ENCODE data around the gene ASH1L.
"Not testable (repeated sequence)": the region's sequence is repeated elsewhere in the genome, so short reads cannot be mapped to it uniquely, and the experiment has no call there.

The ASH1L gene

DNA sequence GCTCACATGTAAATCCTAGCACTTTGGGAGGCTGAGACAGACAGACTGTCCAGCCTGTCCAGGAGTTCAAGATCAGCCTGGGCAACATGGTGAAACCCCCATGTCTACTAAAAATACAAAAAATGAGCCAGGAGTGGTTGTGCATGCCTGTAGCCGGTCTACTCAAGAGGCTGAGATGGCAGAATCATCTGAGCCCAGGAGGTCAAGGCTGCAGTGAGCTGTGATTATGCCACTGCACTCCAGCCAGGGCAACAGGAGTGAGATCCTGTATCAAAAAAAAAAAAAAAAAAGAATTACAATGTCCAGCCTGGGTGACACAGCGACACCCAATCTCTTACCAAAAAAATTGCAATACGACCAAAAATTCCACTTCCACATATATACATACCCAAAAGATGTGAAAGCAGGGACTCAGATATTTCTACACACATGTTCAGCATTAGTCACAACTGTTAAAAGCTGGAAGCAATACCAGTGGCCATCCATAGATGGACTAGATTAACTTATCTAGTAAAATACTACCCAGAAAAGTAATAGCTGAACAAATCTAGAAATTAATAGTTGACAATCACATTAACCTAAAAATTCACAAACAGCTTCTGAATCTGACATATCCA lies 49.2 kb downstream of the ASH1L start:
- Histone ChIP-seq H3K9me3 (ENCODE audit: control insufficient read depth, insufficient read depth, low read depth, low read length) (no peaks in the 10 kb centered on the region), H3K27ac (ENCODE audit: extremely low read depth, low read depth, low read length) (no peak overlapping the region), H3K4me3 (ENCODE audit: low read depth, low read length) (no peak overlapping the region), H3K4me1 (ENCODE audit: control insufficient read depth, insufficient read depth, low read length) (no peaks in the 10 kb centered on the region), H3K36me3 (ENCODE audit: control insufficient read depth in 2 of 2, insufficient read depth in 1 of 2, low read length in 2 of 2) (peaks cover 4 to 15% of the 10 kb centered on the region in 2 experiments; a peak in 2 of 3 replicates)
- ChIA-PET POLR2A (interaction anchor here (0.6 kb wide), 1 partner anchor 49 kb away, joined by 3 read pairs; no protein-coding TSS in a partner anchor), CTCF (interaction anchor here (0.6 to 0.9 kb wide), 5 partner anchors 9 to 385 kb away, joined by 3 to 4 read pairs (median 3); partner anchors contain the start of gene KRTCAP2)
- TF ChIP-seq IKZF3 (tag by site-specific recombination; IDR thresholded peaks at IDR 0.05) (no peak), GLIS1 (tag by site-specific recombination; IDR thresholded peaks at IDR 0.05) (no peak), ZBTB8A (tag by site-specific recombination; IDR thresholded peaks at IDR 0.05) (no peak), ZEB2 (tag by site-specific recombination; IDR thresholded peaks at IDR 0.05) (no peak), ZNF175 (tag by site-specific recombination; IDR thresholded peaks at IDR 0.05) (no peak), WT1 (tag by site-specific recombination; IDR thresholded peaks at IDR 0.05) (no peak), REPIN1 (tag by site-specific recombination; IDR thresholded peaks at IDR 0.05; ENCODE audit: low read depth) (no peak), ZNF792 (tag by site-specific recombination; IDR thresholded peaks at IDR 0.05) (no peak), ZNF48 (tag by site-specific recombination; IDR thresholded peaks at IDR 0.05) (no peak), ZNF274 (IDR thresholded peaks at IDR 0.05; ENCODE audit: low read length) (no peak), ZNF274 (tag by site-specific recombination; IDR thresholded peaks at IDR 0.05; ENCODE audit: borderline replicate concordance) (no peak), ZNF19 (tag by site-specific recombination; IDR thresholded peaks at IDR 0.05; ENCODE audit: low read depth) (no peak)

DNA sequence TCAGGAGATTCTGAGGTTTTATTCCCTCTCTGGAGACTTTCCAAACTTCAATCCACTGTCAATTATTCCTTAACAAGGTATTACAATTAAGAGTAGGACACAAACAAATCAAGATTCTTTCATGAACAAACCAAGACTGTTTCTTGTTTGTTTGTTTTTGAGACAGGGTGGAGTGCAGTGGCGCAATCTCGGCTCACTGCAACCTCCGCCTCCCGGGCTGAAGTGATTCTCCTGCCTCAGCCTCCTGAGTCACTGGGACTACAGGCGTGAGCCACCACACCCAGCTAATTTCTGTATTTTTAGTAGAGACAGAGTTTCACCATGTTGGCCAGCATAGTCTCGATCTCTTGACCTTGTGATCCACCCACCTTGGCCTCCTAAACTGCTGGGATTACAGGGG lies 51.2 kb downstream of the ASH1L start:
- H3K9me3 ChIP-seq (ENCODE audit: control insufficient read depth, insufficient read depth, low read depth, low read length); POLR2A ChIA-PET; H3K4me3 ChIP-seq (ENCODE audit: low read depth, low read length); CTCF ChIA-PET; H3K27ac ChIP-seq (ENCODE audit: extremely low read depth, low read depth, low read length); H3K4me1 ChIP-seq (ENCODE audit: control insufficient read depth, insufficient read depth, low read length): not testable (repeated sequence)
- TF ChIP-seq KLF1 (tag by site-specific recombination; IDR thresholded peaks at IDR 0.05) = peak; percentile 72
- H3K36me3 ChIP-seq (ENCODE audit: control insufficient read depth in 2 of 2, insufficient read depth in 1 of 2, low read length in 2 of 2) = peaks cover 0 to 13% of the 10 kb centered on the region in 2 experiments; a peak in 1 of 3 replicates

DNA sequence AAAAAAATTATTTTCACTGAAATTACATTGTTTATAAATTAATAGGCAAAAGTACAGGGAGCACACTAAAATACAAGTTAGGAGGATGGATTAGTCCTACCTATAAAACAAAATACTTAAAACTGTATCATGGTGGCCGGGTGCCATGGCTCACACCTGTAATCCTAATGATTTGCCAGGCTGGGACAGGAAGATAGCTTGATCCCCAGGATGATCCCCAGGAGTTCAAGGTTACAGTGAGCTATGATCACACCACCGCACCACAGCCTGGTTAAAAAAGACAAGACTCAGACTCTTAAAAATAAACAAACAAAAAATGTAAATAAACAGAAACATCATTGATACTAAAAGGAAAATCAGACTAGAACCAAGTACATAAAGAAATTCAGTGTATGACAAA lies 53.5 kb downstream of the ASH1L start:
- Histone ChIP-seq H3K9me3 (ENCODE audit: control insufficient read depth, insufficient read depth, low read depth, low read length) (no peaks in the 10 kb centered on the region), H3K4me3 (ENCODE audit: low read depth, low read length) (no peak overlapping the region), H3K27ac (ENCODE audit: extremely low read depth, low read depth, low read length) (no peak overlapping the region), H3K4me1 (ENCODE audit: control insufficient read depth, insufficient read depth, low read length) (no peaks in the 10 kb centered on the region), H3K36me3 (ENCODE audit: control insufficient read depth in 2 of 2, insufficient read depth in 1 of 2, low read length in 2 of 2) (peaks cover 0 to 11% of the 10 kb centered on the region in 2 experiments; a peak in 1 of 3 replicates)
- POLR2A ChIA-PET = no interaction called here
- CTCF ChIA-PET = no interaction called here
- no peak for TF ChIP-seq ZNF350 (tag by site-specific recombination; IDR thresholded peaks at IDR 0.05)
- TF ChIP-seq BCL11A (tag by site-specific recombination; IDR thresholded peaks at IDR 0.05; ENCODE audit: low read depth) = no peak
- no peak for TF ChIP-seq ZNF266 (tag by site-specific recombination; IDR thresholded peaks at IDR 0.05; ENCODE audit: low read depth)
- TF ChIP-seq ZNF239 (tag by site-specific recombination; IDR thresholded peaks at IDR 0.05) = no peak
- TF ChIP-seq ZNF423 (tag by site-specific recombination; IDR thresholded peaks at IDR 0.05) = no peak
- TF ChIP-seq, protein P1, sequence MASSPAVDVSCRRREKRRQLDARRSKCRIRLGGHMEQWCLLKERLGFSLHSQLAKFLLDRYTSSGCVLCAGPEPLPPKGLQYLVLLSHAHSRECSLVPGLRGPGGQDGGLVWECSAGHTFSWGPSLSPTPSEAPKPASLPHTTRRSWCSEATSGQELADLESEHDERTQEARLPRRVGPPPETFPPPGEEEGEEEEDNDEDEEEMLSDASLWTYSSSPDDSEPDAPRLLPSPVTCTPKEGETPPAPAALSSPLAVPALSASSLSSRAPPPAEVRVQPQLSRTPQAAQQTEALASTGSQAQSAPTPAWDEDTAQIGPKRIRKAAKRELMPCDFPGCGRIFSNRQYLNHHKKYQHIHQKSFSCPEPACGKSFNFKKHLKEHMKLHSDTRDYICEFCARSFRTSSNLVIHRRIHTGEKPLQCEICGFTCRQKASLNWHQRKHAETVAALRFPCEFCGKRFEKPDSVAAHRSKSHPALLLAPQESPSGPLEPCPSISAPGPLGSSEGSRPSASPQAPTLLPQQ (tag by site-specific recombination; IDR thresholded peaks at IDR 0.05) = no peak
- TF ChIP-seq GFI1B (tag by site-specific recombination; IDR thresholded peaks at IDR 0.05) = no peak
- no peak for TF ChIP-seq ZXDB (tag by site-specific recombination; IDR thresholded peaks at IDR 0.05)
- no peak for TF ChIP-seq GLI4 (tag by site-specific recombination; IDR thresholded peaks at IDR 0.05)
